ENCODE results near the gene TRPM3.

The TRPM3 gene

DNA sequence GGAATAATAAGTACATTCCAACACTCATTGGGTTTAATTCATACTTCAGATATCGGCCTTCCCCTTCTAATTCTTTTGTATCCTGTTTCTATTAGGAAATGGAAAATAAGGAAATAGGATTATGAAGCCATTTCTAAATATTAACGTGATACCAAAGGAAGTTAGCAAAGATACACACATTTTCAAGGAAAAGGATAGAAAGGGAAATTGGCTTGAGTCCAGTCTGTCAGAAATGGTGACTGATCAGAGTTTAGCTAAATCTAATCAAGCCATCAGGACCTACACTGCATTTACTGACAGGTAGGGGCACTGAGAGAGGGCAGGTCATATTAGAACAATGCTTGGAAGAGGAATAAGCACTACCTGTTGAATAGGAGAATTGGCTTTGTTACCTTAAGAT, 3.1 kb downstream of the TRPM3 start:
- TF ChIP-seq CSDC2 (CRISPR knock-in tag; IDR thresholded peaks at IDR 0.05) (no peak), RARB (CRISPR knock-in tag; IDR thresholded peaks at IDR 0.05) (no peak), ISL1 (CRISPR knock-in tag; IDR thresholded peaks at IDR 0.05) (no peak), ZNF565 (CRISPR knock-in tag; conservative IDR thresholded peaks at IDR 0.05; ENCODE audit: low read depth) (no peak), ZC3H10 (CRISPR knock-in tag; IDR thresholded peaks at IDR 0.05) (no peak), ZFP3 (CRISPR knock-in tag; IDR thresholded peaks at IDR 0.05) (no peak), ESRRG (CRISPR knock-in tag; IDR thresholded peaks at IDR 0.05) (no peak)
- TF ChIP-seq, protein P1, sequence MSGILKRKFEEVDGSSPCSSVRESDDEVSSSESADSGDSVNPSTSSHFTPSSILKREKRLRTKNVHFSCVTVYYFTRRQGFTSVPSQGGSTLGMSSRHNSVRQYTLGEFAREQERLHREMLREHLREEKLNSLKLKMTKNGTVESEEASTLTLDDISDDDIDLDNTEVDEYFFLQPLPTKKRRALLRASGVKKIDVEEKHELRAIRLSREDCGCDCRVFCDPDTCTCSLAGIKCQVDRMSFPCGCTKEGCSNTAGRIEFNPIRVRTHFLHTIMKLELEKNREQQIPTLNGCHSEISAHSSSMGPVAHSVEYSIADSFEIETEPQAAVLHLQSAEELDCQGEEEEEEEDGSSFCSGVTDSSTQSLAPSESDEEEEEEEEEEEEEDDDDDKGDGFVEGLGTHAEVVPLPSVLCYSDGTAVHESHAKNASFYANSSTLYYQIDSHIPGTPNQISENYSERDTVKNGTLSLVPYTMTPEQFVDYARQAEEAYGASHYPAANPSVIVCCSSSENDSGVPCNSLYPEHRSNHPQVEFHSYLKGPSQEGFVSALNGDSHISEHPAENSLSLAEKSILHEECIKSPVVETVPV (CRISPR knock-in tag; IDR thresholded peaks at IDR 0.05), result no peak
- no peak for ATAC-seq

DNA sequence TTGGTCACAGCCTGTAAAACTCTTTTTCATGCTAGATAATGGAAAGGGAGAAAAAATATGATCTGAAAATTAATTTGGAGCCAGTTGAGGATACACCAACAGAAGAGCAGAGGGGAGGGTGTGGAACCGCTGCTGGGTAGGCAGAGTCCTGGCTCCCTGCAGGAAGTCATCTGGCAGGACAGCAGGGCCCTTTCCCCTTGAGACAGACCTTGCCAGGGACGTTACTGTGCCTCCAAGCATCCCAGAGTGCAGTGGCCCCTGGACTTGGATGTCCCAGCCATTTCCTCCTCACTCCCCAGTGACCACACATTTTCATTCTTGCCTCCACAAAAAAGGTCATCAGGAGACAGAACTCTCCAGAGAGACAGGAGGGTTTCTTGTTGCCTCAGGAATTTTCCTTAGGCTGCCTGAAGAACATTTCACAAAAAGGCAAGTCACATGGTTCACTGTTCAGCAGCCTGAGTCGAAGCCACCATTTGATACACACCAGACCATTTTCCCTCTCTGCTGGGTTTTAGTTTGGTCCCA, 5.9 kb downstream of the TRPM3 start:
- ATAC-seq, result no peak
- TF ChIP-seq, protein P2, sequence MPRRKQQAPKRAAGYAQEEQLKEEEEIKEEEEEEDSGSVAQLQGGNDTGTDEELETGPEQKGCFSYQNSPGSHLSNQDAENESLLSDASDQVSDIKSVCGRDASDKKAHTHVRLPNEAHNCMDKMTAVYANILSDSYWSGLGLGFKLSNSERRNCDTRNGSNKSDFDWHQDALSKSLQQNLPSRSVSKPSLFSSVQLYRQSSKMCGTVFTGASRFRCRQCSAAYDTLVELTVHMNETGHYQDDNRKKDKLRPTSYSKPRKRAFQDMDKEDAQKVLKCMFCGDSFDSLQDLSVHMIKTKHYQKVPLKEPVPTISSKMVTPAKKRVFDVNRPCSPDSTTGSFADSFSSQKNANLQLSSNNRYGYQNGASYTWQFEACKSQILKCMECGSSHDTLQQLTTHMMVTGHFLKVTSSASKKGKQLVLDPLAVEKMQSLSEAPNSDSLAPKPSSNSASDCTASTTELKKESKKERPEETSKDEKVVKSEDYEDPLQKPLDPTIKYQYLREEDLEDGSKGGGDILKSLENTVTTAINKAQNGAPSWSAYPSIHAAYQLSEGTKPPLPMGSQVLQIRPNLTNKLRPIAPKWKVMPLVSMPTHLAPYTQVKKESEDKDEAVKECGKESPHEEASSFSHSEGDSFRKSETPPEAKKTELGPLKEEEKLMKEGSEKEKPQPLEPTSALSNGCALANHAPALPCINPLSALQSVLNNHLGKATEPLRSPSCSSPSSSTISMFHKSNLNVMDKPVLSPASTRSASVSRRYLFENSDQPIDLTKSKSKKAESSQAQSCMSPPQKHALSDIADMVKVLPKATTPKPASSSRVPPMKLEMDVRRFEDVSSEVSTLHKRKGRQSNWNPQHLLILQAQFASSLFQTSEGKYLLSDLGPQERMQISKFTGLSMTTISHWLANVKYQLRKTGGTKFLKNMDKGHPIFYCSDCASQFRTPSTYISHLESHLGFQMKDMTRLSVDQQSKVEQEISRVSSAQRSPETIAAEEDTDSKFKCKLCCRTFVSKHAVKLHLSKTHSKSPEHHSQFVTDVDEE (CRISPR knock-in tag; IDR thresholded peaks at IDR 0.05), result no peak
- TF ChIP-seq, protein P3, sequence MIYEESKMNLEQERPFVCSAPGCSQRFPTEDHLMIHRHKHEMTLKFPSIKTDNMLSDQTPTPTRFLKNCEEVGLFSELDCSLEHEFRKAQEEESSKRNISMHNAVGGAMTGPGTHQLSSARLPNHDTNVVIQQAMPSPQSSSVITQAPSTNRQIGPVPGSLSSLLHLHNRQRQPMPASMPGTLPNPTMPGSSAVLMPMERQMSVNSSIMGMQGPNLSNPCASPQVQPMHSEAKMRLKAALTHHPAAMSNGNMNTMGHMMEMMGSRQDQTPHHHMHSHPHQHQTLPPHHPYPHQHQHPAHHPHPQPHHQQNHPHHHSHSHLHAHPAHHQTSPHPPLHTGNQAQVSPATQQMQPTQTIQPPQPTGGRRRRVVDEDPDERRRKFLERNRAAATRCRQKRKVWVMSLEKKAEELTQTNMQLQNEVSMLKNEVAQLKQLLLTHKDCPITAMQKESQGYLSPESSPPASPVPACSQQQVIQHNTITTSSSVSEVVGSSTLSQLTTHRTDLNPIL (CRISPR knock-in tag; IDR thresholded peaks at IDR 0.05; ENCODE audit: low read depth), result no peak
- TF ChIP-seq ZNF565 (CRISPR knock-in tag; conservative IDR thresholded peaks at IDR 0.05; ENCODE audit: low read depth), result no peak
- TF ChIP-seq, protein P1 (CRISPR knock-in tag; IDR thresholded peaks at IDR 0.05), result no peak
- no peak for TF ChIP-seq ZFP30 (CRISPR knock-in tag; IDR thresholded peaks at IDR 0.05)
- no peak for TF ChIP-seq SNAI2 (CRISPR knock-in tag; IDR thresholded peaks at IDR 0.05)
- TF ChIP-seq PPARA (CRISPR knock-in tag; IDR thresholded peaks at IDR 0.05; ENCODE audit: borderline replicate concordance), result no peak
- TF ChIP-seq, protein P4, sequence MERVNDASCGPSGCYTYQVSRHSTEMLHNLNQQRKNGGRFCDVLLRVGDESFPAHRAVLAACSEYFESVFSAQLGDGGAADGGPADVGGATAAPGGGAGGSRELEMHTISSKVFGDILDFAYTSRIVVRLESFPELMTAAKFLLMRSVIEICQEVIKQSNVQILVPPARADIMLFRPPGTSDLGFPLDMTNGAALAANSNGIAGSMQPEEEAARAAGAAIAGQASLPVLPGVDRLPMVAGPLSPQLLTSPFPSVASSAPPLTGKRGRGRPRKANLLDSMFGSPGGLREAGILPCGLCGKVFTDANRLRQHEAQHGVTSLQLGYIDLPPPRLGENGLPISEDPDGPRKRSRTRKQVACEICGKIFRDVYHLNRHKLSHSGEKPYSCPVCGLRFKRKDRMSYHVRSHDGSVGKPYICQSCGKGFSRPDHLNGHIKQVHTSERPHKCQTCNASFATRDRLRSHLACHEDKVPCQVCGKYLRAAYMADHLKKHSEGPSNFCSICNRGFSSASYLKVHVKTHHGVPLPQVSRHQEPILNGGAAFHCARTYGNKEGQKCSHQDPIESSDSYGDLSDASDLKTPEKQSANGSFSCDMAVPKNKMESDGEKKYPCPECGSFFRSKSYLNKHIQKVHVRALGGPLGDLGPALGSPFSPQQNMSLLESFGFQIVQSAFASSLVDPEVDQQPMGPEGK (CRISPR knock-in tag; IDR thresholded peaks at IDR 0.05; ENCODE audit: borderline replicate concordance), result no peak
- no peak for TF ChIP-seq ZNF70 (CRISPR knock-in tag; IDR thresholded peaks at IDR 0.05)
- TF ChIP-seq TCF4 (CRISPR knock-in tag; IDR thresholded peaks at IDR 0.05; ENCODE audit: borderline replicate concordance), result no peak
- TF ChIP-seq ZNF8 (CRISPR knock-in tag; IDR thresholded peaks at IDR 0.05), result no peak
- TF ChIP-seq ZFP3 (CRISPR knock-in tag; IDR thresholded peaks at IDR 0.05), result no peak
- no peak for TF ChIP-seq ISL1 (CRISPR knock-in tag; IDR thresholded peaks at IDR 0.05)
- TF ChIP-seq CSDC2 (CRISPR knock-in tag; IDR thresholded peaks at IDR 0.05), result no peak
- TF ChIP-seq, protein P5, sequence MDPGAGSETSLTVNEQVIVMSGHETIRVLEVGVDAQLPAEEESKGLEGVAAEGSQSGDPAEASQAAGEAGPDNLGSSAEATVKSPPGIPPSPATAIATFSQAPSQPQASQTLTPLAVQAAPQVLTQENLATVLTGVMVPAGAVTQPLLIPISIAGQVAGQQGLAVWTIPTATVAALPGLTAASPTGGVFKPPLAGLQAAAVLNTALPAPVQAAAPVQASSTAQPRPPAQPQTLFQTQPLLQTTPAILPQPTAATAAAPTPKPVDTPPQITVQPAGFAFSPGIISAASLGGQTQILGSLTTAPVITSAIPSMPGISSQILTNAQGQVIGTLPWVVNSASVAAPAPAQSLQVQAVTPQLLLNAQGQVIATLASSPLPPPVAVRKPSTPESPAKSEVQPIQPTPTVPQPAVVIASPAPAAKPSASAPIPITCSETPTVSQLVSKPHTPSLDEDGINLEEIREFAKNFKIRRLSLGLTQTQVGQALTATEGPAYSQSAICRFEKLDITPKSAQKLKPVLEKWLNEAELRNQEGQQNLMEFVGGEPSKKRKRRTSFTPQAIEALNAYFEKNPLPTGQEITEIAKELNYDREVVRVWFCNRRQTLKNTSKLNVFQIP (CRISPR knock-in tag; IDR thresholded peaks at IDR 0.05; ENCODE audit: borderline replicate concordance, low read depth), result no peak
- TF ChIP-seq BACH2 (CRISPR knock-in tag; IDR thresholded peaks at IDR 0.05; ENCODE audit: borderline replicate concordance), result no peak
- TF ChIP-seq ARNTL (CRISPR knock-in tag; IDR thresholded peaks at IDR 0.05; ENCODE audit: borderline replicate concordance, low read depth), result no peak
- TF ChIP-seq OSR1 (CRISPR knock-in tag; IDR thresholded peaks at IDR 0.05), result no peak
- no peak for TF ChIP-seq GLIS3 (CRISPR knock-in tag; IDR thresholded peaks at IDR 0.05)
- no peak for TF ChIP-seq ESRRG (CRISPR knock-in tag; IDR thresholded peaks at IDR 0.05)

Data from SK-N-SH treated with all-trans-retinoic acid at 6 μM for 48 hours (cell line).